GM21423 (cell line): ENCODE data around the gene CARTPT.

Experiments
- ATAC-seq: cut with Tn5 transposase; IDR thresholded peaks from one replicate; pipeline ENCODE4 v1.9.1; 2021; ENCODE audit warnings: mild to moderate bottlenecking, moderate library complexity; ENCODE audit not compliant: unreplicated experiment

Gene CARTPT

DNA sequence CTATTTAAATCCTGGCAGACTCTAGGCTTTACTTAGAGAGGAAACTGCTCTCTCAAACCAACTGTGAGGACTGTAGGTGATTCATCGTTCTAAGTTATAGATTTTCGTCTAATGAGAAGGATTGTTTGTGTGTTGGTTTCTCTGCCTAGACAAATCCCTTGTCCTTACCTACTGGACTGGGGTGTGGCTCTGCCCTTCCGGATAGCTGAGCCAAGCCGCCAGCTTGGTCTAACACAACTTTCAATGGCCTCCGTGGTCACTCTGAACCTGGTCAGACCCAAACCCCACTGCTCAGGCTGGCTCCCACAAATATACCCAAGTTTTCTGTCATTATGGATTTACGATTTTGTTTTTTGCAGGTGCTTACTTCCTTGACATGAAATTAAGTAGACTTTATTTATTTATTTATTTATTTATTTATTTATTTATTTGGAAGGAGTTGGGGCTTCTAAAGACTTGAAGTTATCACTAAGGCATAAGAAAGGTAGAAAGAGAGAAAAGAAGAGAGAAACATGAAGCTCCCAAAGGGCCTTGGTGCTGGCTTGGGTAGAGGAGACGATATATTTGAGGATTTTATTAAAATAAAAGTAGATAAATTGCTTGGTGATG, 19.0 kb downstream of the CARTPT start:
- ATAC-seq: no peak

GRCh38 chr5:71738662-71739361, 19.7 kb downstream of the CARTPT start:
- ATAC-seq: no peak

DNA sequence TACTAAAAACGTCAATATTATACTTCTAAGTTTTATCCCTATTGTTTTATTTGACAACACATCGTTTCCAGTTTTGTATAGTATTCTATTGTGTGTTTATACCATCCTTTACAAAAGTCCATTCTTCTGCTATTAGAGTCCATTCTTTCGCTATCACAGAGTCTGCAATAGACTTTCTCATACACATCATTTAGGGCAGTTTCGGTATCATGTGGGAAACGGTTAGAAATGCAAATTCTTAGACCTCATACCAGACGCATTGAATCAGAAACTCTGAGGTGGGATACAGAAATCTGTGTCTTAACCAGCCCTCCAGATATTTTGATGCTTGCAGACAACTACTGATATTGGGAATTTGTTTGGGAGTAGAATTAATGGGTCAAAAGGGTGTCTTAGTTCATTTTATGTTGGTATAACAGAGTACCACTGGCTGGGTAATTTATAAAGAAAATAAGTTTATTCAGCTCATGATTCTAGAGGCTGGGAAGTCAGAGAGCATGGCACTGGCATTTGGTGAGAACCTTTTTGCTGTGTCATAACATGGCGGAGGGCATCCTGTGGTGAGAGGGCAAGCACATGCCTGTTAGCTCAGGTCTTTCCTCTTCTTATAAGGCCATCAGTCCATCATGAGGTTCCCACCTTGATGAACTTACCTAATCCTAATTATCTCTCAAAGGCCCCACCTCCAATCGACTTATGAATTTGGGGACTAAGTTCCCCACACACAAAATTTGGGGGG, 21.1 kb downstream of the CARTPT start:
- peak; percentile 83 for ATAC-seq

GRCh38 chr5:71743155-71743554, 24.1 kb downstream of the CARTPT start:
- ATAC-seq: no peak

GRCh38 chr5:71744009-71744790, 25.1 kb downstream of the CARTPT start:
- ATAC-seq: no peak

DNA sequence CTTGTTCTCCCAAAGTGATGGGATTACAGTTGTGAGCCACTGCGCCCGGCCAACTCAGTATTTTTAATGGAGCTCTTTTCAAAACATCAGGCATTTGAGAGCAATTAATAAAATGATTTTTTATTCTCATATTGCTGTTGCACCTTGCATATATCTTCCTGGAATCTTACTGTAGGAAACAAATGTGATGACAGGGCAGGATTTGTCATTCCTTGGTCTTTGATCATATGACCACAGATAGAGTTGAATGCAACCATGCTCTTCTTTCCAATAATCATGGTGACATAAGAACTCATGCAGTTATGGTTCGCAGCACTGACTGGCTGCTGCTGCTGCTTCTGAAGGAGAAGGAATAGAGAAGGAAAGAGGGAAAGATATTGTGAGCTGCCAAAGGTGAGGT, 28.1 kb downstream of the CARTPT start:
- ATAC-seq: no peak

- no peak for ATAC-seq
Observed at GRCh38 chr5:71748360-71748759, 29.3 kb downstream of the CARTPT start.

GRCh38 chr5:71751422-71751821, 32.3 kb downstream of the CARTPT start:
- ATAC-seq: no peak

GRCh38 chr5:71752441-71753190, 33.5 kb downstream of the CARTPT start:
- ATAC-seq: no peak

DNA sequence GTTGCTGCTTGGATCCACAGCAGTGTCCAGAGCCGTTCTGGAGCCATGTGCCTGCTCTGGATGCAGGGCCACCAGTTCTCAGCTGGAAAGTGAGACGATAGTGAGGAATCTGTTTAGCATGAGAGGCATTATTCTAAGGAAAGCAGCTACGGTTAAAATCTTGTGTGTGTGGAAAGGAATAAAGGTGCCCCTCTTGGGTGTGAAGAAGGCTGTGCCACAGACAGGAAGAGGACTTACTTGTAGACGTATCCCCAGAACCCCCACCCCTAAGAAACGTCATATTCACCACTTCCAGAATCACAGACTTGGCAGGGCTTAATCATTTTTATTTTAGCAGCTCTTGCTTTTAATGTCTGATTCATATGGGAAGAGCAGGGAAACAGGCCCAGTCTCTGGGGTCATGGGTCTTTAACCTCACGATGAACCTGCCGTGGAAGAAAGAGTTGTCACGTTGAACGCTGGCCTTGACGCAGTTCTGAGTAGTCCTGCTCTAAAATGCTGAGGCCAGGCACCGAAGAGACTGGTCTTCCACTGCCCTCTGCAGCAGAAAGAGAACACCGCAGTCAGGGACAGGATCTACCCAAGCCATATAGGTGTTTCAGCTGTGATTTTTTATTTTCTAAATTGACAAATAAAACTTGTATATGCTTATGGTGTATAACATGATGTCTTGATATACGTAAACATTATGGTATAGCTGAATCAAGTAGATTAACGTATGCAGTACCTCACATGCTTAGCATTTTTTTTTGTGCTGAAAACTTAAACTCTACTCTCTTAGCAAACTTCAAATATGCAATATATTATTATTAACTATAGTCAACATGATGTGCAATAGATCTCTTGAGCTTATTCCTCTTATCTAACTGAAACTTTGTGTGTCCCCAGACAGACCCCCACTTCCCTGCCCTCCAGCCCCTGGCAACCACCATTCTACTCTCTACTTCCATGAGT, 38.8 kb downstream of the CARTPT start:
- ATAC-seq: peak; percentile 98

GRCh38 chr5:71762826-71763225, 43.8 kb downstream of the CARTPT start:
- no peak for ATAC-seq

GRCh38 chr5:71767661-71768060, 48.6 kb downstream of the CARTPT start:
- no peak for ATAC-seq

- no peak for ATAC-seq
Observed at GRCh38 chr5:71769287-71769686, 50.2 kb downstream of the CARTPT start.

DNA sequence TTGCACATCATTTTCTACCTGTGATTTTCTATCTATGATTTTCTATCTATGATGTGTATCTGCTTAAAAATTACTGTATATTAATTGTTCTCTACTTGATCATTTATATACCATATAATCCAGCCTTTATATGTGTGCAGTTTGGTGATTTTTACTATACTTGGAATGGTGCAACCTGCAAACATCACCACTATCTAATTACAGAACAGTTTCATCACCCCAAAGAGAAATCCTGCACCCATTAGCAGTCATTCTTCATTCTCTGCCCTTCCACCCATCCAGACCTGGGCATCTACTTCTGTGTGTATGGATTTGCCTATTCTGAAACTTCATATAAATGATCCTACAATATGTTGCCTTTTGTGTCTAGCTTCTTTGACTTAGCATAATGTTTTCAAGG, 51.3 kb downstream of the CARTPT start:
- no peak for ATAC-seq
